HepG2 (cell line): ENCODE measurements around the gene CTDNEP1. TPM values are rescaled to one million over a fixed set of nuclear protein-coding genes. Genes with fewer than 3 reads are reported as not detected.

Source experiments
- GATA4 ChIP-seq: sonication (generic); IDR thresholded peaks from 2 replicates; pipeline ENCODE4 v1.6.1; 2016; ENCODE audit warnings: antibody characterized with exemption, low read depth, borderline replicate concordance
- HDAC2 ChIP-seq: sonication (generic); formaldehyde crosslinking; IDR thresholded peaks from 2 replicates; pipeline ENCODE4 v1.4.0; 2020; ENCODE audit warnings: missing genetic modification reagents
- ISL2 ChIP-seq: sonication (generic); formaldehyde crosslinking; IDR thresholded peaks from 2 replicates; pipeline ENCODE4 v1.5.0; 2020; ENCODE audit warnings: missing genetic modification reagents
- JDP2 ChIP-seq: sonication (generic); formaldehyde crosslinking; IDR thresholded peaks from 2 replicates; pipeline ENCODE4 v1.8.1; 2022; ENCODE audit warnings: missing genetic modification reagents, borderline replicate concordance
- MED1 ChIP-seq: sonication (generic); formaldehyde crosslinking; IDR thresholded peaks from 2 replicates; pipeline ENCODE4 v1.4.0; 2020; ENCODE audit warnings: missing genetic modification reagents
- MXI1 ChIP-seq: IDR thresholded peaks from 3 replicates; pipeline ENCODE4 v1.6.1; 2012; ENCODE audit warnings: low read depth, low read length, inconsistent platforms, borderline replicate concordance
- PHF21A ChIP-seq: sonication (generic); formaldehyde crosslinking; IDR thresholded peaks from 2 replicates; pipeline ENCODE4 v1.5.0; 2020; ENCODE audit warnings: mild to moderate bottlenecking, missing genetic modification reagents
- RCOR2 ChIP-seq: IDR thresholded peaks from 2 replicates; pipeline ENCODE4 v1.6.1; 2016; ENCODE audit warnings: missing biosample characterization, missing genetic modification reagents
- RELA ChIP-seq: sonication (generic); formaldehyde crosslinking; IDR thresholded peaks from 2 replicates; pipeline ENCODE4 v1.4.0; 2020; ENCODE audit warnings: missing genetic modification reagents
- REPIN1 ChIP-seq: sonication (generic); formaldehyde crosslinking; IDR thresholded peaks from 2 replicates; pipeline ENCODE4 v1.8.0; 2022; ENCODE audit warnings: missing genetic modification reagents, low read depth, mild to moderate bottlenecking, borderline replicate concordance
- RFX3 ChIP-seq: IDR thresholded peaks from 2 replicates; pipeline ENCODE4 v1.6.1; 2016; ENCODE audit warnings: missing biosample characterization, missing genetic modification reagents
- SMARCE1 ChIP-seq: fragments of 450-650 bp; IDR thresholded peaks from 2 replicates; pipeline ENCODE4 v1.6.1; 2017; ENCODE audit warnings: borderline replicate concordance
- SOX13 ChIP-seq, 3 experiments: fragments of 450-650 bp in 1 of 3; sonication (generic) in 1 of 3; formaldehyde crosslinking in 1 of 3; IDR thresholded peaks in 2 of 3; conservative IDR thresholded peaks in 1 of 3; 2 replicates each; pipeline versions ENCODE4 v1.5.0 to v1.6.1; 2016 to 2020; ENCODE audit warnings: antibody characterized with exemption in 1 of 3, mild to moderate bottlenecking in 1 of 3, missing compliant biosample characterization in 1 of 3, missing genetic modification reagents in 1 of 3, moderate library complexity in 1 of 3
- SRSF9 ChIP-seq: fragments of 200-400 bp; formaldehyde crosslinking; IDR thresholded peaks from 2 replicates; pipeline ENCODE4 v1.6.1; 2018; ENCODE audit warnings: borderline replicate concordance, mild to moderate bottlenecking, low read depth, low read length; ENCODE audit not compliant: insufficient read depth, poor library complexity, severe bottlenecking
- ZBTB7B ChIP-seq: sonication (generic); formaldehyde crosslinking; IDR thresholded peaks from 2 replicates; pipeline ENCODE4 v1.4.0; 2020; ENCODE audit warnings: missing genetic modification reagents
- ZFX ChIP-seq: sonication (generic); formaldehyde crosslinking; IDR thresholded peaks from 2 replicates; pipeline ENCODE4 v1.4.0; 2020; ENCODE audit warnings: mild to moderate bottlenecking, low read depth, missing genetic modification reagents, moderate library complexity
- ZNF264 ChIP-seq: sonication (generic); formaldehyde crosslinking; IDR thresholded peaks from 2 replicates; pipeline ENCODE4 v1.4.0; 2020; ENCODE audit warnings: missing genetic modification reagents
- ZNF282 ChIP-seq: fragments of 450-650 bp; IDR thresholded peaks from 2 replicates; pipeline ENCODE4 v1.6.1; 2018; ENCODE audit not compliant: partially characterized antibody
- ZNF331 ChIP-seq: sonication (generic); formaldehyde crosslinking; IDR thresholded peaks from 2 replicates; pipeline ENCODE4 v1.4.0; 2020; ENCODE audit warnings: missing genetic modification reagents
- ZNF335 ChIP-seq: sonication (generic); formaldehyde crosslinking; IDR thresholded peaks from 2 replicates; pipeline ENCODE4 v1.4.0; 2020; ENCODE audit warnings: missing genetic modification reagents
- ZNF383 ChIP-seq: sonication (generic); formaldehyde crosslinking; IDR thresholded peaks from 2 replicates; pipeline ENCODE4 v1.4.0; 2020; ENCODE audit warnings: missing genetic modification reagents, mild to moderate bottlenecking, borderline replicate concordance
- ZNF543 ChIP-seq: sonication (generic); formaldehyde crosslinking; IDR thresholded peaks from 2 replicates; pipeline ENCODE4 v1.4.0; 2020; ENCODE audit warnings: mild to moderate bottlenecking, missing genetic modification reagents
- ZNF75D ChIP-seq: sonication (generic); formaldehyde crosslinking; IDR thresholded peaks from 2 replicates; pipeline ENCODE4 v1.8.1; 2023; ENCODE audit warnings: missing genetic modification reagents, mild to moderate bottlenecking, borderline replicate concordance
- ZNF776 ChIP-seq: sonication (generic); formaldehyde crosslinking; IDR thresholded peaks from 2 replicates; pipeline ENCODE4 v1.4.0; 2020; ENCODE audit warnings: mild to moderate bottlenecking, missing genetic modification reagents
- ZSCAN29 ChIP-seq: sonication (generic); formaldehyde crosslinking; conservative IDR thresholded peaks from 2 replicates; pipeline ENCODE4 v1.4.0; 2020; ENCODE audit warnings: mild to moderate bottlenecking, missing genetic modification reagents
- polyA plus RNA-seq, 8 experiments: library from polyadenylated mRNA; depleted of rRNA in 3 of 8; stranded (reverse) in 7 of 8; unstranded in 1 of 8; fragments of >200 nt; fragmentation: Illumina TruSeq in 4 of 8; extraction: Trizol in 4 of 8; gene quantifications; 2 replicates each; pipeline versions ENCODE4 v1.2.1 to v1.2.3, GENCODE V29; 2011 to 2016; ENCODE audit warnings: low read depth in 4 of 8, missing spikeins in 1 of 8, mixed read lengths in 1 of 8; ENCODE audit not compliant: insufficient read depth in 1 of 8
- total RNA-seq, 5 experiments: library from RNA; depleted of rRNA; stranded (reverse); fragments of >200 nt; fragmentation: Illumina TruSeq; extraction: Trizol; gene quantifications; 2 replicates each; pipeline ENCODE4 v1.2.3, GENCODE V29; 2016; ENCODE audit warnings: low read depth in 1 of 5
- TF ChIP-seq, protein P1 (sequence below): fragments of 450-650 bp; IDR thresholded peaks from 2 replicates; pipeline ENCODE4 v1.6.1; 2016
- TF ChIP-seq, protein P2 (sequence below): sonication (generic); formaldehyde crosslinking; IDR thresholded peaks from 2 replicates; pipeline ENCODE4 v1.9.0; 2022; ENCODE audit warnings: low read depth, missing genetic modification reagents
- TF ChIP-seq, protein P3 (sequence below): IDR thresholded peaks from 2 replicates; pipeline ENCODE4 v1.6.1; 2016; ENCODE audit warnings: missing biosample characterization, missing genetic modification reagents, low read depth

Gene CTDNEP1
- total and polyA plus RNA-seq, 2 of the 13 experiments (the other 11 are each of a cell fraction or from before 2014, with no cell fraction given), result 19.8 to 118 TPM

GRCh38 chr17:7220593-7221277 is 30.8 kb downstream of the CTDNEP1 start (continued):
- TF ChIP-seq ZNF383 (CRISPR knock-in tag) (no peak), ZNF331 (CRISPR knock-in tag) (no peak), ZNF543 (CRISPR knock-in tag) (peak; percentile 99), HDAC2 (CRISPR knock-in tag) (no peak), RELA (CRISPR knock-in tag) (no peak), ZNF282 (no peak), ZNF264 (CRISPR knock-in tag) (no peak), ZFX (CRISPR knock-in tag) (no peak), ISL2 (CRISPR knock-in tag) (no peak), SRSF9 (no peak), REPIN1 (CRISPR knock-in tag) (0 out of 2 replicates have a peak, but pooled peaks have one; percentile 8), ZNF75D (no peak), ZNF776 (CRISPR knock-in tag) (no peak), RCOR2 (no peak), ZSCAN29 (no peak), GATA4 (no peak), ZNF335 (no peak), RFX3 (CRISPR knock-in tag) (no peak), JDP2 (CRISPR knock-in tag) (no peak), MXI1 (no peak), ZBTB7B (CRISPR knock-in tag) (no peak), SOX13 (IDR thresholded peaks at IDR 0.05) (no peak), SOX13 (CRISPR knock-in tag; conservative IDR thresholded peaks at IDR 0.05 in 1 of 2, IDR thresholded peaks at IDR 0.05 in 1 of 2) (no peak), MED1 (CRISPR knock-in tag) (peak; percentile 4; the same call in 1 of the 2 replicates), SMARCE1 (no peak), PHF21A (CRISPR knock-in tag) (peak; percentile 59; the same call in 1 of the 2 replicates)
- TF ChIP-seq, protein P1, sequence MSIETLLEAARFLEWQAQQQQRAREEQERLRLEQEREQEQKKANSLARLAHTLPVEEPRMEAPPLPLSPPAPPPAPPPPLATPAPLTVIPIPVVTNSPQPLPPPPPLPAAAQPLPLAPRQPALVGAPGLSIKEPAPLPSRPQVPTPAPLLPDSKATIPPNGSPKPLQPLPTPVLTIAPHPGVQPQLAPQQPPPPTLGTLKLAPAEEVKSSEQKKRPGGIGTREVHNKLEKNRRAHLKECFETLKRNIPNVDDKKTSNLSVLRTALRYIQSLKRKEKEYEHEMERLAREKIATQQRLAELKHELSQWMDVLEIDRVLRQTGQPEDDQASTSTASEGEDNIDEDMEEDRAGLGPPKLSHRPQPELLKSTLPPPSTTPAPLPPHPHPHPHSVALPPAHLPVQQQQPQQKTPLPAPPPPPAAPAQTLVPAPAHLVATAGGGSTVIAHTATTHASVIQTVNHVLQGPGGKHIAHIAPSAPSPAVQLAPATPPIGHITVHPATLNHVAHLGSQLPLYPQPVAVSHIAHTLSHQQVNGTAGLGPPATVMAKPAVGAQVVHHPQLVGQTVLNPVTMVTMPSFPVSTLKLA, result no peak
- TF ChIP-seq, protein P2, sequence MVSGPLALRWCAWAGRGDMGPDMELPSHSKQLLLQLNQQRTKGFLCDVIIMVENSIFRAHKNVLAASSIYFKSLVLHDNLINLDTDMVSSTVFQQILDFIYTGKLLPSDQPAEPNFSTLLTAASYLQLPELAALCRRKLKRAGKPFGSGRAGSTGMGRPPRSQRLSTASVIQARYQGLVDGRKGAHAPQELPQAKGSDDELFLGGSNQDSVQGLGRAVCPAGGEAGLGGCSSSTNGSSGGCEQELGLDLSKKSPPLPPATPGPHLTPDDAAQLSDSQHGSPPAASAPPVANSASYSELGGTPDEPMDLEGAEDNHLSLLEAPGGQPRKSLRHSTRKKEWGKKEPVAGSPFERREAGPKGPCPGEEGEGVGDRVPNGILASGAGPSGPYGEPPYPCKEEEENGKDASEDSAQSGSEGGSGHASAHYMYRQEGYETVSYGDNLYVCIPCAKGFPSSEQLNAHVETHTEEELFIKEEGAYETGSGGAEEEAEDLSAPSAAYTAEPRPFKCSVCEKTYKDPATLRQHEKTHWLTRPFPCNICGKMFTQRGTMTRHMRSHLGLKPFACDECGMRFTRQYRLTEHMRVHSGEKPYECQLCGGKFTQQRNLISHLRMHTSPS (CRISPR knock-in tag), result peak; percentile 69
- TF ChIP-seq, protein P3, sequence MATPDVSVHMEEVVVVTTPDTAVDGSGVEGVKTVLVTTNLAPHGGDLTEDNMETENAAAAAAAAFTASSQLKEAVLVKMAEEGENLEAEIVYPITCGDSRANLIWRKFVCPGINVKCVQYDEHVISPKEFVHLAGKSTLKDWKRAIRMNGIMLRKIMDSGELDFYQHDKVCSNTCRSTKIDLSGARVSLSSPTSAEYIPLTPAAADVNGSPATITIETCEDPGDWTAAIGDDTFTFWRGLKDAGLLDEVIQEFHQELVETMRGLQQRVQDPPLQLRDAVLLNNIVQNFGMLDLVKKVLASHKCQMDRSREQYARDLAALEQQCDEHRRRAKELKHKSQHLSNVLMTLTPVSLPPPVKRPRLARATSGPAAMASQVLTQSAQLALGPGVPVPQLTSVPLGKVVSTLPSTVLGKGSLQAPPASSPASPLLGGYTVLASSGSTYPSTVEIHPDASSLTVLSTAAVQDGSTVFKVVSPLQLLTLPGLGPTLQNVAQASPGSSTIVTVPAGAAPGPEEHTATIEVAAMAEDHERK, result no peak
